ENCODE measurements around the gene DUSP7. TPM values are rescaled to one million over a fixed set of nuclear protein-coding genes. Genes with fewer than 3 reads are reported as not detected.
A peak's percentile ranks its signal among the peaks of the same experiment; 100 is the strongest.

The DUSP7 gene
- total RNA-seq, 4 donors from 2014 or later, result 10.2 to 18.1 (median 14.7) TPM

DNA sequence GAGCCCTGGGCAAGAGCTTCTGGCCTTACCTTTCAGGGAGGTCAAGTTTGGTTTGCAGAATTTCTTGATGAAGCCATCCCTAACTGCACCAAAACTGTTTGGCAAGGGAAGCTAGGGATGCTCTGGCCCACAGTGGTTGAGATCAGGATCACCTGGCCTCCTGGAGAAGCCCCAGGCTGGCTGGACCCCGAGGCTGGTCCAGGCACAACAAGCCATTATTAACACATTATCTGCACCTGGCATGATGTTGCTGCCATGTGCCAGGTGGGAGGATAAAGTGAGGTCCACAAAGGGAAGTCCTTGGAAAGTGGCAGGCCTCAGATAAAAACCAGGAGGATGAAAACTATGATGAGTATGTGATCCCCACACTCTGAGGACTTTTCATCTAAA lies 35.9 kb upstream of the DUSP7 start:
- H3K4me1 ChIP-seq, result peaks cover 0 to 44% (median 9%) of the 10 kb centered on the region in 3 donors

GRCh38 chr3:52091586-52092270 lies 35.4 kb upstream of the DUSP7 start:
- TF ChIP-seq POLR2AphosphoS5 (IDR thresholded peaks at IDR 0.05) (no peak), POLR2A (IDR thresholded peaks at IDR 0.05) (no peak), EP300 (IDR thresholded peaks at IDR 0.05) (no peak)
- TF ChIP-seq, protein P1, sequence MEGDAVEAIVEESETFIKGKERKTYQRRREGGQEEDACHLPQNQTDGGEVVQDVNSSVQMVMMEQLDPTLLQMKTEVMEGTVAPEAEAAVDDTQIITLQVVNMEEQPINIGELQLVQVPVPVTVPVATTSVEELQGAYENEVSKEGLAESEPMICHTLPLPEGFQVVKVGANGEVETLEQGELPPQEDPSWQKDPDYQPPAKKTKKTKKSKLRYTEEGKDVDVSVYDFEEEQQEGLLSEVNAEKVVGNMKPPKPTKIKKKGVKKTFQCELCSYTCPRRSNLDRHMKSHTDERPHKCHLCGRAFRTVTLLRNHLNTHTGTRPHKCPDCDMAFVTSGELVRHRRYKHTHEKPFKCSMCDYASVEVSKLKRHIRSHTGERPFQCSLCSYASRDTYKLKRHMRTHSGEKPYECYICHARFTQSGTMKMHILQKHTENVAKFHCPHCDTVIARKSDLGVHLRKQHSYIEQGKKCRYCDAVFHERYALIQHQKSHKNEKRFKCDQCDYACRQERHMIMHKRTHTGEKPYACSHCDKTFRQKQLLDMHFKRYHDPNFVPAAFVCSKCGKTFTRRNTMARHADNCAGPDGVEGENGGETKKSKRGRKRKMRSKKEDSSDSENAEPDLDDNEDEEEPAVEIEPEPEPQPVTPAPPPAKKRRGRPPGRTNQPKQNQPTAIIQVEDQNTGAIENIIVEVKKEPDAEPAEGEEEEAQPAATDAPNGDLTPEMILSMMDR (IDR thresholded peaks at IDR 0.05), result no peak
- Histone ChIP-seq H3K4me3 (no peak overlapping the region), H3K36me3 (no peaks in the 10 kb centered on the region), H3K27me3 (no peaks in the 10 kb centered on the region), H3K4me1 (peaks cover 0 to 49% (median 9%) of the 10 kb centered on the region in 3 donors), H3K9me3 (no peaks in the 10 kb centered on the region), H3K27ac (no peak overlapping the region)
- no peak for ATAC-seq
- 83% methylated on average over 1 of the region's 5 CpGs for WGBS, 2 donors (ENCODE audit: low coverage in 1 of 2)

More for the DNA sequence above, 35.9 kb upstream of the DUSP7 start:
- no CpG with 5 or more reads among the region's 1 CpG for WGBS, 2 donors (ENCODE audit: low coverage in 1 of 2)
- ATAC-seq, result no peak
- Histone ChIP-seq H3K9me3 (no peaks in the 10 kb centered on the region), H3K4me3 (no peak overlapping the region), H3K27me3 (no peaks in the 10 kb centered on the region), H3K27ac (no peak overlapping the region), H3K36me3 (no peaks in the 10 kb centered on the region)
- TF ChIP-seq, protein P1 (IDR thresholded peaks at IDR 0.05), result no peak
- TF ChIP-seq POLR2A (IDR thresholded peaks at IDR 0.05) (no peak), POLR2AphosphoS5 (IDR thresholded peaks at IDR 0.05) (no peak), EP300 (IDR thresholded peaks at IDR 0.05) (no peak)

DNA sequence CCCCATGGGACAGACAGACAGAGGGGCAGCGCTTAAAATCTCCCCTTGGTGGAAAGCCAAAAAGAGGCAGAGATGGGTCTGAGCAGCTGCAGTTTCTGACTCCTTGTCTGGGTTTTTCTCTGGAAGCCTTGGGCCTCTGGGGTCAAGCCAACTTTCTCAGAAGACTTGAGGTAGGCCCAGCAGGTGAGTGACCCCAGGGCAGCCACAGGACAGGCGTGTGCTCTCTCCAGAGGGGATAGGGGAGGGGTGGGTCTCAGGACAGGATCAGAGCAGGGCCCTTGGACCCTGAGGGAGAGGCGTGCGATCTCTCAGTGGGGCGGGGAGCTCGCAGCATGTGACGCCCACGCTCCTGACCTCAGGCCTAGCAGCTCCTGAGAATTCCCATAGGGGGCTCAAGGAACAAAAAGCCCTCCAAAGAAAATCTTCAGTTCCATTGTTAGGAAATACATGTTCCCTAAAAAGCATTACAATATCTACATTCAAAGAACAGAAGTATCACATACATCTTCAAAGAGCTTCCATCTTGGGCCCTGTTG lies 34.6 kb upstream of the DUSP7 start:
- H3K4me3 ChIP-seq, result no peak overlapping the region
- H3K9me3 ChIP-seq, result no peaks in the 10 kb centered on the region
- no peak for ATAC-seq
- H3K27me3 ChIP-seq, result no peaks in the 10 kb centered on the region
- H3K27ac ChIP-seq, result peak overlapping the region in 2 of 4 donors; percentile 47 to 58
- peaks cover 0 to 50% (median 9%) of the 10 kb centered on the region in 3 donors for H3K4me1 ChIP-seq
- TF ChIP-seq EP300 (IDR thresholded peaks at IDR 0.05) (no peak), POLR2AphosphoS5 (IDR thresholded peaks at IDR 0.05) (no peak), POLR2A (IDR thresholded peaks at IDR 0.05) (no peak)
- TF ChIP-seq, protein P1 (IDR thresholded peaks at IDR 0.05), result no peak
- H3K36me3 ChIP-seq, result no peaks in the 10 kb centered on the region
- no CpG with 5 or more reads among the region's 8 CpGs for WGBS, 2 donors (ENCODE audit: low coverage in 1 of 2)

GRCh38 chr3:52090131-52090932 lies 34.0 kb upstream of the DUSP7 start:
- Histone ChIP-seq H3K4me1 (peaks cover 0 to 50% (median 9%) of the 10 kb centered on the region in 3 donors), H3K36me3 (no peaks in the 10 kb centered on the region), H3K27me3 (no peaks in the 10 kb centered on the region), H3K27ac (peak overlapping the region in 3 of 4 donors; percentile 33 to 58 (median 47)), H3K9me3 (no peaks in the 10 kb centered on the region), H3K4me3 (no peak overlapping the region)
- ATAC-seq, result peak; percentile 55
- 17 to 100% methylated on average over 1 to 6 of the region's 12 CpGs for WGBS, 2 donors (ENCODE audit: low coverage in 1 of 2)
- TF ChIP-seq POLR2AphosphoS5 (IDR thresholded peaks at IDR 0.05) (no peak), EP300 (IDR thresholded peaks at IDR 0.05) (no peak), POLR2A (IDR thresholded peaks at IDR 0.05) (no peak)
- TF ChIP-seq, protein P1 (IDR thresholded peaks at IDR 0.05), result no peak

Data from gastroesophageal sphincter (tissue), 4 donors.